IMR-90 (cell line): Measurements from ENCODE around the gene CREB1. TPM values are rescaled to one million over a fixed set of nuclear protein-coding genes. Genes with fewer than 3 reads are reported as not detected.

Source experiments
- ATAC-seq: fragments of 200-7000 bp; cut with Tn5 transposase; 2 replicates; pipeline ENCODE4 v1.9.1; 2020; ENCODE audit warnings: low read depth, mild to moderate bottlenecking, moderate library complexity
- BruUV-seq: library from RNA; stranded (reverse); fragments of 400-500 nt; replicated peaks from 2 replicates; lab custom pipeline; 2021; lab: Mats Ljungman, UMichigan
- CTCF ChIA-PET: fragments of 300-600 bp; formaldehyde crosslinking; extraction: SDS; loops from one replicate; lab custom pipeline; 2021; ENCODE audit warnings: antibody characterized with exemption; lab: Yijun Ruan, JAX
- POLR2A ChIA-PET: fragments of 300-600 bp; sonication (Branson Sonifier 250); formaldehyde crosslinking; loops from one replicate; lab custom pipeline; 2022; ENCODE audit warnings: antibody characterized with exemption; ENCODE audit not compliant: unreplicated experiment; lab: Charles Lee
- DNase-seq: peaks from one replicate; pipeline ENCODE4 v3.0.0; 2013
- H2AFZ ChIP-seq: replicated peaks from 2 replicates; pipeline ENCODE3; 2013; ENCODE audit warnings: low read length, mild to moderate bottlenecking; ENCODE audit not compliant: poor library complexity
- H2AK5ac ChIP-seq: 2 replicates; pipeline ENCODE4 v1.6.1; 2013; ENCODE audit warnings: low read depth, low read length, inconsistent platforms
- H2AK9ac ChIP-seq: replicated peaks from 2 replicates; pipeline ENCODE3; 2013; ENCODE audit warnings: mild to moderate bottlenecking, low read depth, low read length, moderate library complexity; ENCODE audit not compliant: poor library complexity
- H2BK120ac ChIP-seq: 2 replicates; pipeline ENCODE4 v1.6.1; 2013; ENCODE audit warnings: low read depth, low read length, inconsistent platforms
- H2BK15ac ChIP-seq: 3 replicates; pipeline ENCODE4 v1.6.1; 2013; ENCODE audit warnings: low read depth, low read length, inconsistent platforms
- H2BK20ac ChIP-seq: 2 replicates; pipeline ENCODE4 v1.6.1; 2013; ENCODE audit warnings: low read depth, mild to moderate bottlenecking, inconsistent platforms, low read length, moderate library complexity
- H2BK5ac ChIP-seq: 2 replicates; pipeline ENCODE4 v1.6.1; 2013; ENCODE audit warnings: mild to moderate bottlenecking, low read depth, low read length, inconsistent platforms; ENCODE audit not compliant: poor library complexity, severe bottlenecking
- H3K14ac ChIP-seq: replicated peaks from 2 replicates; pipeline ENCODE4 v1.6.1; 2013; ENCODE audit warnings: low read depth, low read length, inconsistent platforms
- H3K18ac ChIP-seq: 2 replicates; pipeline ENCODE4 v1.6.1; 2013; ENCODE audit warnings: low read depth, low read length, control low read depth
- H3K23ac ChIP-seq: 2 replicates; pipeline ENCODE4 v1.6.1; 2013; ENCODE audit warnings: low read depth, low read length, inconsistent platforms
- H3K27ac ChIP-seq: 2 replicates; pipeline ENCODE4 v1.5.1; 2013; ENCODE audit warnings: mild to moderate bottlenecking, control low read depth, low read length; ENCODE audit not compliant: insufficient read depth
- H3K27me3 ChIP-seq: 2 replicates; pipeline ENCODE4 v1.6.1; 2013; ENCODE audit warnings: low read length; ENCODE audit not compliant: control insufficient read depth, insufficient read depth
- H3K36me3 ChIP-seq: 2 replicates; pipeline ENCODE4 v1.6.1; 2013; ENCODE audit warnings: low read length, mixed read lengths; ENCODE audit not compliant: control insufficient read depth, insufficient read depth
- H3K4ac ChIP-seq: 2 replicates; pipeline ENCODE4 v1.6.1; 2013; ENCODE audit warnings: low read depth, low read length, inconsistent platforms
- H3K4me1 ChIP-seq: 2 replicates; pipeline ENCODE4 v1.6.1; 2013; ENCODE audit warnings: low read length, mixed read lengths; ENCODE audit not compliant: control insufficient read depth, insufficient read depth
- H3K4me2 ChIP-seq: 2 replicates; pipeline ENCODE4 v1.6.1; 2013; ENCODE audit warnings: low read depth, mild to moderate bottlenecking, control low read depth, low read length, moderate library complexity
- H3K4me3 ChIP-seq: 2 replicates; pipeline ENCODE4 v1.5.1; 2013; ENCODE audit warnings: low read depth, mild to moderate bottlenecking, control low read depth, low read length, moderate library complexity; ENCODE audit not compliant: insufficient read depth
- H3K56ac ChIP-seq: 2 replicates; pipeline ENCODE4 v1.6.1; 2013; ENCODE audit warnings: low read length, inconsistent platforms; ENCODE audit not compliant: insufficient read depth; ENCODE audit errors: extremely low read depth
- H3K79me1 ChIP-seq, 2 experiments: 2 replicates each; pipeline ENCODE4 v1.6.1; 2013; ENCODE audit warnings: low read length in 2 of 2, inconsistent platforms in 1 of 2, low read depth in 1 of 2
- H3K9ac ChIP-seq: 2 replicates; pipeline ENCODE4 v1.6.1; 2013; ENCODE audit warnings: low read depth, low read length, control low read depth
- H3K9me1 ChIP-seq: 2 replicates; pipeline ENCODE4 v1.6.1; 2013; ENCODE audit warnings: low read length, inconsistent platforms; ENCODE audit not compliant: insufficient read depth
- H3K9me3 ChIP-seq: 2 replicates; pipeline ENCODE4 v1.6.1; 2013; ENCODE audit warnings: low read length; ENCODE audit not compliant: control insufficient read depth, insufficient read depth
- H4K20me1 ChIP-seq: 2 replicates; pipeline ENCODE4 v1.6.1; 2013; ENCODE audit warnings: low read length, inconsistent platforms; ENCODE audit not compliant: insufficient read depth
- H4K5ac ChIP-seq: 2 replicates; pipeline ENCODE4 v1.6.1; 2013; ENCODE audit warnings: mild to moderate bottlenecking, low read depth, low read length, control low read depth
- H4K8ac ChIP-seq, 2 experiments: 2 replicates each; pipeline ENCODE4 v1.6.1; 2013; ENCODE audit warnings: low read depth in 2 of 2, low read length in 2 of 2, control low read depth in 1 of 2, inconsistent platforms in 1 of 2
- H4K91ac ChIP-seq: 2 replicates; pipeline ENCODE4 v1.6.1; 2013; ENCODE audit warnings: low read depth, low read length, inconsistent platforms; ENCODE audit not compliant: insufficient read depth
- MAFK ChIP-seq: IDR thresholded peaks from 2 replicates; pipeline ENCODE4 v1.6.1; 2012; ENCODE audit warnings: low read depth, low read length, improper control_type of control experiment
- RCOR1 ChIP-seq: IDR thresholded peaks from 2 replicates; pipeline ENCODE4 v1.6.1; 2012; ENCODE audit warnings: mild to moderate bottlenecking, low read length, improper control_type of control experiment; ENCODE audit not compliant: insufficient replicate concordance
- WGBS, 2 experiments: methylation state at CpG; one replicate each; pipeline versions ENCODE4 v1.1.5 to v1.1.7; 2013; ENCODE audit warnings: missing lambda C conversion rate in 2 of 2; ENCODE audit not compliant: insufficient read length in 1 of 2; ENCODE audit errors: extremely low coverage in 2 of 2; 5-methylcytosine and 5-hydroxymethylcytosine counted together
- dilution Hi-C: fragments of 300-500 bp; cut with HindIII; formaldehyde crosslinking; loops from one replicate; pipeline ENCODE4 v1.14.3; 2018; ENCODE audit warnings: low sequenced_read_pairs; ENCODE audit not compliant: unreplicated experiment
- in situ Hi-C: fragments of 300-500 bp; cut with MboI; formaldehyde crosslinking; loops from 3 replicates; pipeline ENCODE4 v1.14.3; 2019; ENCODE audit warnings: low sequenced_read_pairs, inconsistent platforms, mixed read lengths
- intact Hi-C: fragments of 100-400 bp; cut with micrococcal nuclease; formaldehyde crosslinking; loops from 2 replicates; pipeline ENCODE4 v1.10.0; 2022
- polyA plus RNA-seq, 3 experiments: library from polyadenylated mRNA; depleted of rRNA; stranded (reverse); fragments of >200 nt; gene quantifications; 2 replicates each; pipeline ENCODE4 v1.2.3, GENCODE V29; 2012; ENCODE audit warnings: low replicate concordance in 1 of 3
- total RNA-seq: library from RNA; depleted of rRNA; stranded (reverse); fragments of >200 nt; gene quantifications from 2 replicates; pipeline ENCODE4 v1.2.3, GENCODE V29; 2012

Gene CREB1
- total and polyA plus RNA-seq, 2 of the 4 experiments (the other 2 are of a cell fraction) = 22.4 to 94.5 TPM

GRCh38 chr2:207510148-207510547 is 19.6 kb upstream of the CREB1 start:
- H3K9me1 ChIP-seq = no peaks in the 10 kb centered on the region; the same call in 1 of the 2 replicates
- no peaks in the 10 kb centered on the region for H3K36me3 ChIP-seq
- H4K20me1 ChIP-seq = no peaks in the 10 kb centered on the region
- no peak overlapping the region for H2BK20ac ChIP-seq
- H4K8ac ChIP-seq = no peak overlapping the region
- in situ Hi-C loops (no loop called here), intact Hi-C loops (no loop called here), dilution Hi-C loops (no loop called here)
- H2BK120ac ChIP-seq = no peak overlapping the region
- DNase-seq (no peak), ATAC-seq (no peak)
- ChIA-PET CTCF (no interaction called here), POLR2A (no interaction called here)
- BruUV-seq = no TSS peak
- no peak overlapping the region for H4K5ac ChIP-seq
- TF ChIP-seq MAFK (no peak), RCOR1 (no peak)
- no peaks in the 10 kb centered on the region for H3K9me3 ChIP-seq
- H3K4ac ChIP-seq = no peak overlapping the region
- no peak overlapping the region for H3K14ac ChIP-seq
- no peak overlapping the region for H3K56ac ChIP-seq
- H2AK5ac ChIP-seq = no peak overlapping the region
- no peaks in the 10 kb centered on the region for H3K79me1 ChIP-seq
- no peak overlapping the region for H3K4me2 ChIP-seq
- H3K9ac ChIP-seq = no peak overlapping the region
- H2AK9ac ChIP-seq = no peak overlapping the region
- H3K4me3 ChIP-seq = no peak overlapping the region
- H3K27me3 ChIP-seq = no peaks in the 10 kb centered on the region
- no peak overlapping the region for H3K23ac ChIP-seq
- no peak overlapping the region for H3K18ac ChIP-seq
- H3K4me1 ChIP-seq = peaks cover 16% of the 10 kb centered on the region
- H4K91ac ChIP-seq = no peak overlapping the region
- no peak overlapping the region for H3K27ac ChIP-seq
- no peak overlapping the region for H2BK5ac ChIP-seq
- no peak overlapping the region for H2BK15ac ChIP-seq
- no peak overlapping the region for H2AFZ ChIP-seq
- WGBS, 2 experiments = no CpG with 5 or more reads among the region's 1 CpG
